ENCODE measurements around the gene NOSIP.
A peak's percentile ranks its signal among the peaks of the same experiment; 100 is the strongest.
"Not testable (repeated sequence)": the region's sequence is repeated elsewhere in the genome, so short reads cannot be mapped to it uniquely, and the experiment has no call there.

The NOSIP gene

GRCh38 chr19:49580264-49581006 is at the start of gene NOSIP:
NOSIP (minus strand) TSS chr19:49580556; CDS start chr19:49560691, 19,865 bp downstream.
- DNase-seq, result peak; percentile 86 to 97

- DNase-seq, result no peak
These were observed 49.3 kb upstream of the NOSIP start for GRCh38 chr19:49629659-49630058.

GRCh38 chr19:49626226-49626625 is 45.9 kb upstream of the NOSIP start:
- no peak for DNase-seq

GRCh38 chr19:49624967-49625910 is 44.9 kb upstream of the NOSIP start:
- no peak for DNase-seq

- DNase-seq, result not testable (repeated sequence)
These were observed 37.5 kb upstream of the NOSIP start for GRCh38 chr19:49617860-49618259.

GRCh38 chr19:49616945-49617344 is 36.6 kb upstream of the NOSIP start:
- no peak for DNase-seq

GRCh38 chr19:49616532-49616931 is 36.2 kb upstream of the NOSIP start:
- DNase-seq, result no peak

GRCh38 chr19:49615861-49616260 is 35.5 kb upstream of the NOSIP start:
- DNase-seq, result no peak

GRCh38 chr19:49614096-49614833 is 33.9 kb upstream of the NOSIP start:
- DNase-seq, result peak; percentile 33 to 38

- no peak for DNase-seq
These were observed 33.0 kb upstream of the NOSIP start for GRCh38 chr19:49613374-49613773.

- DNase-seq, result no peak
These were observed 29.2 kb upstream of the NOSIP start for GRCh38 chr19:49609499-49610092.

GRCh38 chr19:49605605-49606004 is 25.2 kb upstream of the NOSIP start:
- DNase-seq, result no peak

GRCh38 chr19:49602806-49603205 is 22.4 kb upstream of the NOSIP start:
- no peak for DNase-seq

GRCh38 chr19:49601482-49602038 is 21.2 kb upstream of the NOSIP start:
- DNase-seq, result no peak

GRCh38 chr19:49599378-49600295 is 19.3 kb upstream of the NOSIP start:
- DNase-seq, result no peak

GRCh38 chr19:49597703-49597974 is 17.3 kb upstream of the NOSIP start:
- DNase-seq, result no peak

- DNase-seq, result no peak
These were observed 16.8 kb upstream of the NOSIP start for GRCh38 chr19:49596954-49597702.

- no peak for DNase-seq
These were observed 16.1 kb upstream of the NOSIP start for GRCh38 chr19:49596407-49596806.

GRCh38 chr19:49595819-49596404 is 15.6 kb upstream of the NOSIP start:
- DNase-seq, result no peak
